ENCODE data around the gene AHDC1.

AHDC1 gene

DNA sequence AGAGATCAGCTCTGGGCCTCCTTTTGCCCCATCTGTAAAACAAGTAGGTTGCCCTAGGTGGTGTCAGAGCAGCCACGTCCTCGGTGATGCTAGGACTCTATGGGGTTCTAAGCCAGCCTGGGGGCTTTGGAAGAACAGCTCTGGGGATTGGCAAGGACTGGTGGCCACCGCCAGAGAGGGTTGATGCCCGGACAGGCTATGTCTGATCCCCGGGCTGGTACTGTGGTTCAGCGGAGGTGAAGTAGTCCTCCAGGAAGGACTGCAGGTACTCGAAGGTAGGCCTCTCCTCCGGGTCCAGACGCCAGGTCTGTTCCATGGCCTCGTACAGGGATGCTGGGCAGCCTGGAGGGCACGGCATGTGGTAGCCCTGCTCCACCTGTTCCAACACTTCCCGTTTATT lies 8.8 kb upstream of the AHDC1 start:
- no peak for DNase-seq

DNA sequence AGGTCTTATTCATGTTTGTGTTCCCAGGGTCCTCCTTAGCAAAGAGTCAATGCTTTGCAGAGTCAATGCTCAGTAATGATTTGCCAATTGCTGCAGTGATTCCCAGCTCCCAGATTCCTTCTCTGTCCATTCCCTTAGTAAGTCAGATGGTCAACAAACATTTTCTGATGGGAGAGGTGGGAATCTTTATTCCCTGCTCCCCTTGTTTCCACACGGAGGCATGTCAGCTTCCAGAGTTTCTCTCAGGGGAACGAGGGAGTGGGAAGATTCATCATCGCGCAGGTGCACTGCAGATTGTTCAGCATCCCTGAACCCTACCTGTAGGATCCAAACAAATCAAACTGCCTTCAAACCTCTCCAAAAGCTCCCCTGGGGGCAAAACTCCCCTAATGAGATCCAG lies 7.5 kb upstream of the AHDC1 start:
- DNase-seq: no peak

DNA sequence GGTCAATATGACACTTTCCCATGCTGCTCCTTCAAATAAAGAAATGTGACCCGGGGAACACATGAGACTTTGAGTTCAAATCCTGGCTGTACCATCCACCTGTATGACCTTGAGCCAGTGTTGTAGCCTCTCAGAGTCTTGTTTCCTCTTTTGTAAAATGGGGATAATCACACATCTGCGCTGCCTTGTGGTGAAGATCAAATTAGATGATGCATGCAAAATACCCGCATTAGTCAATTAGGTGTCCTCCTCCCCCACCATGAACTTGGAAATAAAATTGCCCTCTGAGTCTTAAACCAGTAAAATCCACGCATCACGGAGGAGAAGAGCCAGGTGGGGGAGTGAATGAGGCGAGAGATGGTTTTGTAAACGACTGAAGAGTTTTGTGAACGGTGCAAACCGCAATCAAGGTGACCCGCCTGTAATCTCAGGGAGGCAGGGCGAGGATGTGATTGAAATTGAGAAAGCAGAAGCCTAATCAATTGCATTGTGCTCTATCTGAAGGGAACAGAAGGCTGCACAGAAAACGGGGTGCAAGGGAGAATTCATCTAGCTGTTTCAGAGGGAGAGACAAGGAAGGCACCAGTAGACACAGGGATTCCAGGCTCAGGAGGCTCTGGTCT lies 5.8 kb upstream of the AHDC1 start:
- DNase-seq: no peak

DNA sequence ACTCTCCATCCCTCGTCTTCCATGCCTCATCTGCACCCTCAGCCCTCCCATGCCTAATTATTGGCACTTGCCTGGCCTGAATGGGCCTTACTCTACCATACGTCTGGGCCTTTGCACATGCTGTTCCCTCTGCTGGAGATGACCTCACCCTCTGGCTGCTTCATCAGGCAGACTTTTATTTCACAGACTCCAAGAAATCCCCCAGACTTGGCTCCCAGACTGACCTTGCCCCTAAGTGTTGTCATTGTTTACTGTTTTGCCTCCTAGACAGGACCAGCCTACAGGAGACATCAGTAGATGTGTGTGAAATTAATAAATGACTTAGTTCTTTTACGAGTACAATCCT lies 5.2 kb upstream of the AHDC1 start:
- DNase-seq: no peak

DNA sequence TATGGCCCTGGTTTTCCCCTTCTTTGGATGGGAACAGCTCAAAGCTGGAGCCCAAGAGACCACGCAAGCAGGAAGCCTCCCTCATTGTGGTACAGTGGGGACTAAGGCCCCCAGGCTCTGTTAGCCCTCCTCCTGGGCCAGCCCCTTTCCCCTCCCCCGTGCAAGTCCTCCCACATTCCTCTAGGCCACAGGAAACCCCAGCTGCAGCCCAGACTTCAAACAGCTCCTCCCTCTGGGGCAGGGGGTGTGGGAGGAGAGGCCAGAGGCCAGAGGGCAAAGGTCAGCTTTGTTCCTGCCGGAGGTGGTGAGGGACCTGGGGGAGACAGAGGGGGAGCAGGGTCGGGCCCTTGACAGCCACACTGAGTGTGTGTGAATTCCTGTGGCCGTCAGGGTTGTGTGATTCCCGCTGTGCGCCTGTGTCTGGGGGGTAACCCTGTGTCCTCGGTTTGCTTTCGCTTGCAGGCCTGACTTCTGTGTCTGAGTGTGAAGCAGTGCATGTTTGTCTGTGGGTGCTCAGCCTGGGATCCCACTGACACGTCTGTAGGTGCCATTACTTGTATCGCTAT lies 3.4 kb upstream of the AHDC1 start:
- no peak for DNase-seq

DNA sequence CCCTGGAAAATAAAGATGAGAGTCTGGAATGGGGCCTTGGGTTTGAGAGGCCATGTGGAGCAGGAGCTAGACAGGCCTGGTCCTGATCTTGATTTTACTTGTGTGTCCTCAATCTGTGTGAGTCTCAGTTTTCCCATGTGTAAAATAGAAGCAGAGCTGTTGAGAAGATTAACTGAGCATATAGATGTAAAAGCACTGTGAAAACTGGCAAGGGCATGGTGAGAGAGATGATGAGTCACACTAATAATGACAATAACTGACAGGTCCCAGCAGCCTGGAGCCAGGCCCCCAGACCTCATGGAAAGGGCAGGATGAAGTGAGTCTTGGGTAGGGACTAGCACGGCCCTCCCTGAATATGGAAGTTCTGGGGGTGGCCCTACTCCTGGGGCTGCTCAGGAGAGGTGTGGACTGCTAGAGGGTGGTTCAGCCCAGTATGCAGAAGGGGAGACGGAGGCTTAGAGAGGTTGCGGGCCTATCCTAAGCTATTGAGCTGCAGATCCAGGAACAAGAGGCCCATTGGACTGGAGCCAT lies 2.8 kb upstream of the AHDC1 start:
- DNase-seq: no peak

DNA sequence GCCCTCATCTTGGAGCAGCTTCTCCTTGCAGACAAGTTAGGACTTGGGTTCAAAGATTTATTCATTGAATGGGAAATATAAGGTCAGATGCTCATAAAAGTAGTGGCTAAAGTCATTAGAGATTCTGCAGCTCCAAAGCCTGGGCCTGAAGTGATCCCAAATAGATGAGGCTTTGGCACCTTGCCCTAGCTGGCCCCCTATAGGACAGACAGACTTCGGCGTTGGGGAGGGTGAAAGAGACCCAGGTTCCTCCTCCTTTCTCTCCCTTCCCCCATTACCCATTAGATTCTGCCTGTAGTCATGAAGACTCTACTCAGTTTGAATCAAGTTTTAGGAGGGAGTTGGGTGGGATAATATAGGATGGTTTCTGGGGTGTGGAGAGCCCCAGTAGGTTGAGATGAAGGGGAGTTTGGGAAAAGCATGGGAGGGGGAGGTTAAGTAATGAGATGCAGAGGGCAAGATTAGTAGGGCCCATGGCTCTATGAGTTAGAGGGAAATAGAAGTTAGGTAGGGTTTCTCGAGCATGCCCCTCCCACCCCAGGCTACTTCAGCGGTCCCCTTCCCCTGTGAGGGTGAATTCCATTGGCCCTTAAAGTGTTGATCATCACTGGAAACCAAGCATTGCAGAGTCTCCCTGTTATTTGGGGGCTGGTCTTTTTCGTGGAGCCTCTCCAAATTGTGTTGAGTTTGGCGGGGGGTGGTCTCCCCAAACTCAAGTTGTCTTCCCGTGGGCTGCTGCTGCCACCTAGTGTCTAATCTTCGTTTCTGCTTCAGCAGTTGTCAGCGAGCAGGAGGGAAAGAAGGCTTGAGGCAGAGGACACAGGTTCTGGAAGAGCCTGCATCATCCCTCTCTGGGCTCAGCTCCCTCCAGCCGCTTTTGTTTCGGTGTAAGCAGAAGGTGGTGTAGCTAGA lies 2.1 kb upstream of the AHDC1 start:
- DNase-seq: peak; percentile 30 to 69 (median 62)

DNA sequence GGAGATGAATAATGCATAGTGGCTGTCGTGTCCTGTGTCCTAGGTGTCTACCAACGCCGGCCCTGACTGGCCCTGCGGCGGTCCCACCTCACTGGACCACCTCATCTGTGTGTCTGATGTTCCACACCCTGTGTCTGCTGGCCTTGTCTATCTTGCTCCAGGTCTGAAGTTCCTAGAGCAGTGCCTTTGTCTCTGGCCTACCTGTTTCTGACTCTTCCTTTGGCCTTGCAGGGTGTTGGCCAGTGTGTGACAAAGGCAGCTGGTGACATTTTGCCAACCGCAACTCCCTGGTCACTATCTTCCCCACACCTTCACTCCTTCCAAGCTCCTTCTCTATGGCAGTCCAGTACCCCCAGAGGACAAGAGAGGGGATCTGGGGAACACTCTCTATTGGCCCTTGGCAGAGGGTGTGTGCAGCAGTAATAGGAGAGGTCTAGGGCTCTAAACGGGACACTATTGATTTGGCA lies 1.4 kb upstream of the AHDC1 start:
- DNase-seq: no peak

DNA sequence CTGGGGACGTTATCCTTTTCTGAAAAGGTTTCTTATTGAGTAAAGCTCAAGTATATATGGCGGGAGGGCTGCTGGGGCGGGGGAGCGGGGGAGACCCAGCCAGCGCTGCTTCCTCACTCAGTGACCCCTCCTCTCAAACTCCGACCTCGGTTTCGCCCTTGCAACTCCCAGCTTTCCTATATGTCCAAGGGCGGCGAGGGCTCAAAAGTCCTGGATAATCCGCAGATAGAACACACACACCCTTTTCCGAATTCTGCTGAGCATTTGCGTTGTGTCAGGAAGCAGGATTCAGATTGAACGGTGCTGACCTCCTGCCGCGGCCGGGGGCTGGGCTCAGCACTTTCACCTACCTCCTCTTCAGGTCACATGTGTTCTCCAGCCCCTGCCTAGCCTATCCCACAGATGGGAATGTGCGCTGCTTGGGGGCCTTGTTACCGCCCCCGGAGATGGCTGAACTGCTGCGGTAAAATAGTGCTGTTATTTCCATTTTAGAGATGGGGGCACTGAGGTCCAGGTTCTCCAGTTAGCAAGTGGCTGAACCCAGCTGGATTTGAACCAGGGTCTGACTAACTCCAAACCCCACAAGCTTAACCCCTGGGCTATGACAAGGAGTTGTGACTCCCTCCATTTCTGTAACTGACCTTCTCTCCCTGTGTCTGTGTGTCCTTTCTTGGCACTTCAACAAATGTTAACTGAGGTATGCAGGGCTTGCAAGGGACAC lies 795 bp upstream of the AHDC1 start:
- DNase-seq: no peak

DNA sequence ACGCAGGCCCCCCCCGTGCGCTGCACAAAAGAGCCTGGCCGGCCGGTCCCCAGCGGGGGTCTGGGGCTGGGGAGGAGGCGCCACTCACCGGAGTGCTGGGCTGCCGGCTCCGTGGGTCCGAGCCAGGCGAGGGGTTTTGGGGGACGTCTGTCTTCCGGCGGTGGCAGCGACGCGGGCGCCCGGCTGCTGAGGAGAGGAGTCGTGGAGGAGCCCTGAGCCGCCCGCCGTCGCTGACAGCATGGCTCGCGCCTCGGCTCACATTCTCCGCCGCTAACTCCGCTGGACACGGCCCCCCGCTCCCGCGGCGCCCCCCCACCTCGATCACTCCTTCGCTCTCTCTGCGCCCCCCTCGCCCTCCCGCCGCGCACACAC lies 649 bp downstream of the AHDC1 start:
- DNase-seq: peak in 1 of 6 experiments; percentile 70

DNA sequence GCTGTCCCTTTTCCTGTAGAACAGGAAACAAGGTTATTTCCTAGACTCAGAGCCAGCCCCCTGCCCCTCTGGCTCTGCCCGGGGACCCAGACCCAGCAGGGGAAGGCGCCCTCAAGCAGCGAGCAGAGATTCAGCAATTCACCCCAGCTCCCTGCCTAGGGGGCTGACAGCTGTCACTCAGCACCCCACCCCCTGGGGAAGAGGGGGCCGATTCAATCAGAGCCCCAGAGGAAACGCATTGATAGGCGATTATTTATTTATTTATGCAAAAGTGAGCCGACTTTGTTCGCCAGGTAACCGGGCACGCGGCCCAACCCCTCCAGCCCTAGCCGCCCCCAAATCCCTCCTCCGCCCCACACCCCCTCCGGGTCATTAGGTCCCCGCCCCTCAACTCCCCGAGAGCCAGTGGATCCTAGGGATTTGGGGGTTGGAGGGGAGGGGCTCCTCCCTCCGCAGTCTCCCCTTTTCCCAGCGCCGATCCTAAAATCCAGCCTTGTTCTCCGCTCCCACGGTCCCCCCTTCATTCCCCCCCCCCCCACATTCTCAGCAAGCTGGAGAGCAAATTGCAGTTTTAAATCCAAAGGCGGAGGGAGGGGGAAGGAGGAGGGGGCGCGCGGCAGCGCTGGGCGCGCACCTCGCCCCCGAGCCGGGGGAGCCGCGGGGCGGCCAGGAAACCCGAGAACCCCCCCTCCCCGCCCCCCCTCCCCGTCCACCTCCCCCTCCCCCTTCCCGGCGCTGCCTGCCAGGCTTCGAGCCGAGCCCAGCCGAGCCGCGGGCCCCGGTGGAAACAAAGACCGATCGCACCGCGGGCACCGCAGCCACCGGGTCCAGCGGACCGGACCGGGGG lies 1.3 kb downstream of the AHDC1 start:
- DNase-seq: peak; percentile 38 to 70 (median 41)

DNA sequence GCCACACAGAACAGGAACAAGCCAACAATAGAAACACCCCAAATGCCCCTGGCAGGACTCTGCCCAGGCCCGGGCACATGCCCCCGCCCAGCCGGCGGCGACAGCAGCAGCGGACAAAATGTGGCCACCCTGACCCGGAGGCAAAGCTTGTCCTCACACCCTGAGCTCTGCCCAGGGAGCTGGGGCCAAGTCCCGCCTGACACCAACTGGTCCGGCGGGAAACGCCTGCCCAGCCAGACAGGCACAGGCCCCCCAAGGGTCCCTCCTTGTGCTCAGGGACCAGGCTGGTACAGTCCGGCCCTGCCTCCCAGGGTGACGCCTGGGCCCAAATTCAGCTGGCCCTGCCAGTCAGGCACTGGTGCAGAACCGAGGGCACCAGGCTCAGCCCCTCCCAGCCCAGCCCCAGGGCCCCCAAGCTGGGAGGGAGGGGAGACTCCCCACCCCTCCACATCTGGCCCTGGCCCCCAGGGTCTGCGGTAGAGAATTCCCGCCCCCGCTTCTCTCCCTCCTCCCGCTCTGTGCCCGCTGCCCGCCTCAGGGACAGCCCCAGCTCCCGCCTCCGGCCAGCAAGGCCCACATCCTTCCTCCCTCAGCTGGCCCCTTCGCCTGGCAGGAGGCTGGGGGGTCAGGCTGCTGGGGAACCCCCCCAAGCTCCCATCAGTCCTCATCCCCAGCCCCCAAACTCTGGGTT lies 2.0 kb downstream of the AHDC1 start:
- DNase-seq: peak in 2 of 6 experiments; percentile 21 to 35

DNA sequence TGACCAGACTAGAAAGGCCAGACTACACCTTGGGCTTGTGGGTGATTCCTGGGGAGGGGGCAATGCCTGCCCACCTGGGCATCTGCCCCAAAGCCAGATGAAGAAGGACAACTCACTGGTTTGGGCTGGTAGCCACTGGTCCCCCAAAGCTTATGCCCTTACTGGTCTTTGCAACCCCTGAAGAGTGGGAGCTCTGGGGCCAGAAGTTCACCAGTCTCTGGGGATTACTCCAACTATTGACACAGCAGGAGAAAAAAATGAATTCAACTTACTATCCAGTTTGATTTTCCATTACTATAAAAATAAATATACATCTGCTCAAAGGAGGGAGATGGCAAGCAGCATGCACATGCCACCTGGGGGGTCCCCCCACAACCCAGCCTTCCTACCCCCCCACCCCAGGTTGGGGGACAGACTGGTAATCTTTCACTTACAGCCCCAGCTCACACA lies 2.6 kb downstream of the AHDC1 start:
- no peak for DNase-seq

DNA sequence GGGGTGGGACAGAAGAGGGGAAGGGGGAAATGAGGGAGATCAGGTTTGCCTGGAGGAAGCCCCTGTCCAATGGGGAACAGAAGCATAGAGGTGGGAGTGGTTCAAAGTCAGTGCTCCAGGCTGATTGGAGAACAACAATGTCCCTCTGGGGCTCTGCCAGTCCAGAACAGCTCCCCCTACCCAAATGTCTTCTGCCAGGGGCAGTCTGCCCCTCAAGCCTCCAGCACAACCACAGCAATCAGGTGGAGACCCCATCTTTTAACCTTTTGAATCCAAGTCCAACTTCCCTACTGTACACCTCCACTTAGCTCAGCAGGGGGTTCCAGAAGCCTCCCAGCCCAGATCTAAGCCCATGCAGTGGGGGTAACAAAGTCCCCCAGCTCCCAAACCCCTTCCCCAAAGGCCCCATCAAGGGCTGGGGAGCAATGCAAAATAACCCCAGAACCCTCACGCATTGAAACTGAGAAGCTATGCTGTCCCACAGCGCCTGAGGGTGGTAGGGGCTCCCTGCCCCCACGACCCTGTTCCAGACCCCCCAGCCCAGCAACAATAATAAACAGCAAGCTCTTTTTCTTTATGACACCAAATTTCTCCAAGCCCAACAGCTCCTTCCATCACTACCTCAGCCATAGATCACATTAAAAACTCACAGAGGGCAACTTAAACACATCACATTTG lies 3.3 kb downstream of the AHDC1 start:
- no peak for DNase-seq

DNA sequence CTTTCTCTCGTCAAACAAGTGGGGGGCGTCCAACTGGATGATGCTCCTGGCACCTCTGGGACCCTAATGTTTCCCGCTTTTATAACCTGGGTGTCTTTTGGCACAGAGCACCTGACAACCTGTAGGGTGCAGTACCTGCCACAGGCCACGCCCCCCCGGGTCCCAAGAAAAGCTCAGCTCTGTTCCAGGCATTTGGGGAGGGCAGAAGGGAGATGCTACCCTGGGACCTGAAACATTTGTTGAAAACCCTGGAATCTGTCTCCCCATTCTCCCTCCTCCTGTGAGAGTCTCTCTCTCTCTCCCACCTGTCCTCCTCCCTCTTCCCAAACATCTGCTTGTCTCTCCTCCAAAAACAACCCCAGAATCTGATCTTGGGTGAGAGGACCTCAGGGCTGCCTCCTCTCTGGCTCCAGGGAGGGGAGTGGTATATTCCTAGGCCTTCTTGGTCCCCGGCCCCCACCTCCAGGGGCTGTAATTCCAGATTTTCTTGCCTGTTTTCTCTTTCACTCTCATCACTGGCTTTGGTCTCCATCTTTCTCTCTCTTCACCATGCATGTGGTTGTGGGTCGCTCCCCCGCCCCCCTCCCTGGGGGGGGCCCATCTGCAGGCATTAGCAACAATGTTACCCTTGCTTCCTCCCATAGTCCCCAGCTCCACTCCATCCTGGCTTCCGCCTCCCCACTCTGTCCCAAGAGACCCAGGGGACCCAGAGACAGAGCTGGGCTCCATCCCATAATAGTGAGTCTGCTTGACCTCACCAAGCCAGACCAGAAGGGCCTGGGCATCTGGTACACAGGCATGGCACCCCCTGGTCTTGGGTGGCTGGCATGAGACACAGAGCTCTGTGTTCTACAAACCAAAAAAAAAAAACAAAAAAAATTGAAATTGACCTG lies 4.1 kb downstream of the AHDC1 start:
- DNase-seq: peak in 1 of 6 experiments; percentile 8

DNA sequence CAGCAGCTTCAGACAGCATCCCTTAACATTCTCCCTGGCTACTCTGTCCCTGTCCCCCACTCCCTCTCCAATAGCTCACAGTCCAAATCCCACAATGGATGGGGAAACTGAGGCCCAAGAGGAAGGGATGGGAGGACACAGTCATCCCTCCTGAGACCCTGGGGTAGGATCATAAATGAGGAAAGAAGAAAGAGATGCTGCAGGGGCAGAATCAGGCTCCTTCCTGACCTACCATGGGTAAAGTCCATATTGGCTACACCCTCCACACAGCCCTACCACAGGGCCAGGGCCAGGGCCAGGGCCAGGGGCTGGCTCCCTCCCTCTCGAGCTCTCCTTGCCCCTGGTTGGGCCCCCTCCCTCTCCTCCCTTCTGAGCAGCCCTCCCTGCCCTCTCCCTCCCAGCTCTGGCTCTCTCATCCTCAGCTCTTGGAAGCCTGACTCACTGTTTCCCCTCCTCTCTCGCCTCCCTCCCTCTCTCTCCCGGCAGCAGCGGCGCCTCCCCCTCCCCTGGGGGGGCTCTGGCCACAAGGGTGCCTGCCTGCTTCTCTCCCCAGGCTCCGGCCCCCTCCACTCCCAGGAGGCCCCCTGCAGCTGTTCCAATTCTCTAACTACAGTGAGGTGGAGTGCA lies 4.9 kb downstream of the AHDC1 start:
- DNase-seq: no peak

DNA sequence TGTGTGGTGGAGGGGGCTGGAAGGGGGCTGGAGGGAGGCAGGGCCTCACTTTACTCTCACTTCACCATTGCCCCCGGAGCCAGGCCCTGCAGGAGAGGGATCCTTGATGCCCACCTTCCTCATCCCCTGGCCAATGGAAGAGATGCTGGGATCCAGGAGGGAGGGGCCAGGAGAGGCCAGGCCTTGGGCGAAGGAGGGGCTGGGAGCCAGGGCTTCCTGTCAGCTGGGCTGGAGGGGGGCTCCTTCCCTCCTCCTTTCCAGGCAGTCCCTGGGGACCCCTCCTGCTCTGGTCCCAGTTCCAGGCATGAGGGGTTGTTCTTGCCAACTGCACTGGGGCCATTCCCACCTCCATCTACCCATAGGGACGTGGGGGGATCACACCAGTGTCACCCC lies 5.7 kb downstream of the AHDC1 start:
- DNase-seq: no peak

DNA sequence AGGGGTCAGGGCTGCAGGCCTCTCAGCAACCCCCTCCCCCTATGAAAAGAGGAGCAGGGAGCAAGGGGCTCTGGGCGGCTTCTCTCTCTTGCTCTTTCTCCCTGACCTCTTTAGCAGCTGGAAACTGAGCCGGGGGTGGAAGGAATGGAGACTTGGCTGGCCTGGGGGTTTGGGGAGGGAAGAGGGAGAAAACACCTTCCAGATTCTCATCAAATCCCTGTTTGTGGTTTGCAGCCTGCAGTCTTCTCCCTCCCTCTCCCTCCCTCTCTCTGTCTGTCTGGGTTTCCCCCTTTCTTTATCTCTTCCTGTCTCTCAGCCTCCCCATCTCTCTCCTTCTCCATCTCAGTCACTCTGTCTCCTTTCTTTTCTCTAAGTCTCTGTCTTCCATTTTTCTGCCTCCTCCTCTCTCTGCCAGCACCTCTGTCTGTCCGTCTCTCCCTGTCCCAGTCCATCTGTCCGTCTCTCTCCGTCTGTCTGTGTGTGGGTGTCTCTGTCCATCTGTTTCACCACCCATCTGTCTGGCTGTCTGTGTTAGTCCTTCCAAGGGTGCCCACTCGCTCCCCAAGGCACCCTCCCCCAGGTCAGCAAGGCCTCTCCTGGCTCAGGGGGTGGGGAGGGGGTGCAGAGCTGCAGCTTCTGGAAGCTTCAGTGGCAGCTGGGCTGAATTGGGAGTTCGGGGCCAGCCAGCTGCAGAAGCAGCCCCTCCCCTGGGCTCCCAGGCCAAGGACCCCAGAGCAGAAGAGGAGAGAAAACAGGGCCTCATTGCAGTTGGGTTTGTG lies 6.2 kb downstream of the AHDC1 start:
- DNase-seq: no peak

DNA sequence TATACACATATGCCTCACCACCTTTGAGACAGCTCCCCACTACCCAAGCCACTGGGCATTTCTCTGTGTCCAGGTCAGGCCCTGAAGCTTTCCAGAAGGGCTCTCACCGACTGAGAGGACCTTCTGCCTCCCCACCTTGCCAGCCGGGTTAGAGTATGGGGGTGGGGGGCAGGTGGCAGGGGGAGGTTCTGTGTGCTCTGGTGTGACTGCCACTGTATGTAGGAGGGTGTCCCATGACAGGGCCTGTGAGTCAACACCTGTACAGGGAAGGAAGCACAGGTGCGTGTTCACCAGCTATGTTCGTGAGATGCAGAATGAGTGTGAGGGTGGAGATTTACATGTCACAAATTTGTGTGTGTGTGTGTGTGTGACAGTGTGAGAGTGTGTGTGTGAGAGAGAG lies 7.0 kb downstream of the AHDC1 start:
- no peak for DNase-seq
